ENCODE data around the gene TMEM128. TPM values are rescaled to one million over a fixed set of nuclear protein-coding genes. Genes with fewer than 3 reads are reported as not detected.

TMEM128 gene
- total and polyA plus RNA-seq, 12 donors, result 14.6 to 33.2 (median 28.8) TPM

GRCh38 chr4:4284827-4285618 is 37.0 kb upstream of the TMEM128 start:
- TF ChIP-seq, protein P1, sequence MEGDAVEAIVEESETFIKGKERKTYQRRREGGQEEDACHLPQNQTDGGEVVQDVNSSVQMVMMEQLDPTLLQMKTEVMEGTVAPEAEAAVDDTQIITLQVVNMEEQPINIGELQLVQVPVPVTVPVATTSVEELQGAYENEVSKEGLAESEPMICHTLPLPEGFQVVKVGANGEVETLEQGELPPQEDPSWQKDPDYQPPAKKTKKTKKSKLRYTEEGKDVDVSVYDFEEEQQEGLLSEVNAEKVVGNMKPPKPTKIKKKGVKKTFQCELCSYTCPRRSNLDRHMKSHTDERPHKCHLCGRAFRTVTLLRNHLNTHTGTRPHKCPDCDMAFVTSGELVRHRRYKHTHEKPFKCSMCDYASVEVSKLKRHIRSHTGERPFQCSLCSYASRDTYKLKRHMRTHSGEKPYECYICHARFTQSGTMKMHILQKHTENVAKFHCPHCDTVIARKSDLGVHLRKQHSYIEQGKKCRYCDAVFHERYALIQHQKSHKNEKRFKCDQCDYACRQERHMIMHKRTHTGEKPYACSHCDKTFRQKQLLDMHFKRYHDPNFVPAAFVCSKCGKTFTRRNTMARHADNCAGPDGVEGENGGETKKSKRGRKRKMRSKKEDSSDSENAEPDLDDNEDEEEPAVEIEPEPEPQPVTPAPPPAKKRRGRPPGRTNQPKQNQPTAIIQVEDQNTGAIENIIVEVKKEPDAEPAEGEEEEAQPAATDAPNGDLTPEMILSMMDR (IDR thresholded peaks at IDR 0.05), result no peak
- no peak for TF ChIP-seq POLR2A (IDR thresholded peaks at IDR 0.05)
- intact Hi-C loops (cut with DNase I), result no loop called here
- Histone ChIP-seq H3K27me3 (no peaks in the 10 kb centered on the region), H3K4me1 (replicated peaks in 1 of 2) (peaks cover 11 to 17% of the 10 kb centered on the region in 2 donors), H3K9me3 (replicated peaks in 1 of 3) (no peaks in the 10 kb centered on the region), H3K27ac (no peak overlapping the region), H3K4me3 (no peak overlapping the region), H3K36me3 (replicated peaks in 1 of 2) (peaks cover 0 to 40% of the 10 kb centered on the region in 2 donors)
- DNase-seq, result peak in 2 of 7 donors; percentile 18 to 55
- 63 to 72% (median 70%) methylated on average over 9 to 11 of the region's 11 CpGs for WGBS, 4 donors

- Histone ChIP-seq H3K4me3 (no peak overlapping the region), H3K36me3 (replicated peaks in 1 of 2) (peaks cover 0 to 56% of the 10 kb centered on the region in 2 donors), H3K27ac (no peak overlapping the region), H3K27me3 (no peaks in the 10 kb centered on the region), H3K9me3 (replicated peaks in 1 of 3) (no peaks in the 10 kb centered on the region), H3K4me1 (replicated peaks in 1 of 2) (peaks cover 0 to 6% of the 10 kb centered on the region in 2 donors)
- intact Hi-C loops (cut with DNase I), result no loop called here
- WGBS, 4 donors, result 81 to 96% (median 89%) methylated on average over 6 of the region's 6 CpGs
- TF ChIP-seq, protein P1 (IDR thresholded peaks at IDR 0.05), result no peak
- no peak for TF ChIP-seq POLR2A (IDR thresholded peaks at IDR 0.05)
- DNase-seq, result no peak
Measured at GRCh38 chr4:4281787-4282186, 33.8 kb upstream of the TMEM128 start.

GRCh38 chr4:4277531-4277930 is 29.5 kb upstream of the TMEM128 start:
- TF ChIP-seq, protein P1 (IDR thresholded peaks at IDR 0.05), result no peak
- TF ChIP-seq POLR2A (IDR thresholded peaks at IDR 0.05), result no peak
- WGBS, 4 donors, result 61 to 69% (median 67%) methylated on average over 6 of the region's 6 CpGs
- Histone ChIP-seq H3K27me3 (no peaks in the 10 kb centered on the region), H3K9me3 (replicated peaks in 1 of 3) (no peaks in the 10 kb centered on the region), H3K27ac (no peak overlapping the region), H3K36me3 (replicated peaks in 1 of 2) (peaks cover 0 to 66% of the 10 kb centered on the region in 2 donors), H3K4me1 (replicated peaks in 1 of 2) (no peaks in the 10 kb centered on the region), H3K4me3 (no peak overlapping the region)
- intact Hi-C loops (cut with DNase I), result no loop called here
- DNase-seq, result no peak

DNA sequence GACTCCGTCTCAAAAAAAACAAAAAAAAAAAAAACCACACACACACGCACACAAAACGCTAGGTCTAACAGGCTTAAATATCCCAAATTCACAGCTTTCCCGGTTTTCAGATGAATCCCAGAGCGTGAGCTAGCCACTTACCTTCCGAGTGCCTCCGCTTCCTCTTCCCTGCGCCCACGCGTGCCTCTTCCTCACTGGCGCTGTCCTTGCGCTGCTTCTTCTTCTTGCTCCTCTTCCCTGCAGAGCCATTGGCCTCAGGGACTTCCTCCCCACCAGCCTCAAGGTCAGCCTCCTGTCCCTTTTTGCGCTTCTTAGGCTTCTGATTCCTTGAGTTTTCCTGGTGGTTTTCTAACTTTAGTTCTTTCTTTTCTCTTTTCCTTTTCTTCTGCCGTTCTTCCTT is 26.2 kb upstream of the TMEM128 start:
- H3K27me3 ChIP-seq, result no peaks in the 10 kb centered on the region
- peaks cover 0 to 41% of the 10 kb centered on the region in 2 donors for H3K36me3 ChIP-seq (replicated peaks in 1 of 2)

More for the DNA sequence above, 26.2 kb upstream of the TMEM128 start:
- 91 to 98% (median 94%) methylated on average over 14 of the region's 14 CpGs for WGBS, 4 donors
- Histone ChIP-seq H3K9me3 (replicated peaks in 1 of 3) (no peaks in the 10 kb centered on the region), H3K27ac (no peak overlapping the region), H3K4me1 (replicated peaks in 1 of 2) (no peaks in the 10 kb centered on the region), H3K4me3 (no peak overlapping the region)
- DNase-seq, result no peak
- intact Hi-C loops (cut with DNase I), result no loop called here
- TF ChIP-seq POLR2A (IDR thresholded peaks at IDR 0.05), result no peak
- TF ChIP-seq, protein P1 (IDR thresholded peaks at IDR 0.05), result no peak
